ENCODE measurements around the gene MT1B.

The MT1B gene

DNA sequence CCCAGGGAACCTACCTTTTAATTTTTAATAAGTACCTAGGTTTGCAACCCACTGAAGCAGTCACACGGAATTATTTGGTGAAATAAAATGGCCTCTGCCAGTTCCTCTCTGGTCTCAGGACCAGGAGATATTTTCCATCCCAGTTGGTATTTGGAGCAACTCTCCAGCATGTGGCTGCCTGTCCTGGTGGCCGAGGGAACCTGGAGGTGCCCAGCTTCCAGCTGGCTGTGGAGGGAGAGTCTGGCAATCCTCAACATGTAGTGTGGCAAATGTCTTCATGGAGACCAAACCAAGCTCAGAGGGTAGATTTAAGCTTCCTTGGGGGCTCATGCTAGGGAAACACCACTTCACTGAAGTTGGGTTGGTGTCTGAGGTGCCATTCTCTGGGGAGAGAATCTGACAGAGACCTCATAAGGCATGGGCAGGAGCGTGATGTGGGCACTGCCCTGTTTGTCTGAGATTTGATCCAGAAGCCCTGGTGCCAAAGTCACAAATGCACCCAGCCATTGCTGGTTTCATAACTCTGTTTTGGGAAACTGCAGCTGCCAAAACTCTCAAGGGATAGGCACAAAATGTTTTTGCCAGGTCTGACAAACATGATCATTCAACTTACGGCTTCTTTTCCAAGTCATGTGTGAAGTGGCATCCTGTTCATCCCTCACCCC, 33.4 kb downstream of the MT1B start:
- DNase-seq (ENCODE audit: low read depth in 2 of 2): no peak

GRCh38 chr16:56686758-56687157, 35.1 kb downstream of the MT1B start:
- no peak for DNase-seq (ENCODE audit: low read depth in 2 of 2)

GRCh38 chr16:56688762-56689161, 37.1 kb downstream of the MT1B start:
- DNase-seq (ENCODE audit: low read depth in 2 of 2): no peak

GRCh38 chr16:56689171-56689570, 37.5 kb downstream of the MT1B start:
- DNase-seq (ENCODE audit: low read depth in 2 of 2): no peak

DNA sequence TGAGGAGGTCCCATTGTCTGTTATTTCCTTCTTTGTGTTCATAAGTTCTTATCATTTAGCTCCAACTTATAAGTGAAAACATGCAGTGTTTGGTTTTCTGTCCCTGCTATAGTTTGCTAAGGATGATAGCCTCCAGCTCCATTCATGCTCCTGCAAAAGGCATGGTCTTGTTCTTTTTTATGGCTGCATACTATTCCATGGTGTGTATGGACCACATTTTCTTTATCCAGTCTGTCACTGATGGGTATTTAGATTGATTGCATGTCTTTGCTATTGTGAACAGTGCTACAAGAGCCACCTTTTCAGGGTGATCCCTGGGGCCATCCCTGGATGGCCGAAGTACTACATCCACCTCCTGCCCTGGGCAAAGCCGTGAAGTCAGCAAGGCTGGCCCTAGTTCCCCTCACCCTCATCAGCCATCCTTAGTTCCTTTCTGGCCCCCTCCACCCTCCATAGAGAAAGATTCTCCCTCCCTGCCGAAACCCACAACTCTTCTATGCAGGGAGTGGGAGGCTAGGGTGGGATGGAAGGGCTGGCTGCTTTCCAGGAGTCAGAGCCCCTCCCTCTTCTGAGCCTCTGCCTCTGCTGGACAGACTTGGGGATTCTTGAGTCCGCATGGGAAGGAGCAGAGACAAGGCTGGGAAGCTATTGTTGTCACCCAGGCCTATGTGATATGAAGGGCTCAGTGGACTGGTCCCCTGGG, 38.9 kb downstream of the MT1B start:
- DNase-seq (ENCODE audit: low read depth in 2 of 2): no peak

GRCh38 chr16:56691885-56692284, 40.2 kb downstream of the MT1B start:
- DNase-seq (ENCODE audit: low read depth in 2 of 2): no peak

- no peak for DNase-seq (ENCODE audit: low read depth in 2 of 2)
These were observed 43.6 kb downstream of the MT1B start for GRCh38 chr16:56695246-56695645.

GRCh38 chr16:56697456-56698155, 45.9 kb downstream of the MT1B start:
- DNase-seq (ENCODE audit: low read depth in 2 of 2): no peak

GRCh38 chr16:56700195-56700594, 48.5 kb downstream of the MT1B start:
- no peak for DNase-seq (ENCODE audit: low read depth in 2 of 2)

DNA sequence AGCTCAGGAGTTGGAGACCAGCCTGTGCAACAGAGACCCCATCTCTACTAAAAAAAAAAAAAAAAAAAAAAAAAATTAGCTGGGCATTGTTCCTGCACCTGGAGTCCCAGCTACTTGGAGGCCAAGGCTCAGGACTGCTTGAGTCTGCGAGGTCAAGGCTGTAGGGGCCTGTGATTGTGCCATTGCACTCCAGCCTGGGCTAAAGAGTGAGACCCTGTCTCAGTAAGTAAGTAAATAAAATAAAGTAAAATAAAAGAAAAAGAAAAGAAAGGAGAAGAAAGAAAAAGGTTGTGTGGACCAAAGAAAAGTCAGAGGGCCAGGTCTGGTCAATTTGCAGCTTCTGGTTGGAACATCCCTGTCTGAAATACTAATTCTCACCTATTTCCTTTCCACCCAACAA, 48.9 kb downstream of the MT1B start:
- no peak for DNase-seq (ENCODE audit: low read depth in 2 of 2)

- no peak for DNase-seq (ENCODE audit: low read depth in 2 of 2)
These were observed 49.8 kb downstream of the MT1B start for GRCh38 chr16:56701534-56701933.
